Trophoblast cell (in vitro differentiated cells and primary cell): ENCODE results near the gene FOXQ1. TPM values are rescaled to one million over a fixed set of nuclear protein-coding genes. Genes with fewer than 3 reads are reported as not detected.
A peak's percentile ranks its signal among the peaks of the same experiment; 100 is the strongest.

ENCODE experiments used
- DNase-seq, 2 donors: peaks; one replicate each; pipeline ENCODE4 v3.0.0-alpha.2; 2016
- H2AFZ ChIP-seq: 2 replicates; pipeline ENCODE4 v1.6.1; 2013; ENCODE audit warnings: low read length, moderate library complexity, mild to moderate bottlenecking; ENCODE audit not compliant: insufficient read depth, poor library complexity
- H2AK5ac ChIP-seq: 2 replicates; pipeline ENCODE4 v1.6.1; 2013; ENCODE audit warnings: mild to moderate bottlenecking, low read length
- H2BK120ac ChIP-seq: 2 replicates; pipeline ENCODE4 v1.6.1; 2013; ENCODE audit warnings: low read length, mild to moderate bottlenecking, moderate library complexity; ENCODE audit not compliant: insufficient read depth, poor library complexity
- H2BK12ac ChIP-seq: 2 replicates; pipeline ENCODE4 v1.6.1; 2013; ENCODE audit warnings: mild to moderate bottlenecking, low read length, moderate library complexity
- H2BK5ac ChIP-seq: 2 replicates; pipeline ENCODE4 v1.6.1; 2013; ENCODE audit warnings: low read length, low read depth, moderate library complexity, mild to moderate bottlenecking; ENCODE audit not compliant: poor library complexity
- H3K14ac ChIP-seq: 2 replicates; pipeline ENCODE4 v1.6.1; 2013; ENCODE audit warnings: mild to moderate bottlenecking, low read length
- H3K18ac ChIP-seq: 2 replicates; pipeline ENCODE4 v1.6.1; 2013; ENCODE audit warnings: mild to moderate bottlenecking, low read length
- H3K23ac ChIP-seq: 2 replicates; pipeline ENCODE4 v1.6.1; 2013; ENCODE audit warnings: low read length
- H3K27ac ChIP-seq: 2 replicates; pipeline ENCODE4 v1.5.1; 2013; ENCODE audit warnings: low read depth, mild to moderate bottlenecking, inconsistent platforms, low read length, moderate library complexity
- H3K27me3 ChIP-seq: 2 replicates; pipeline ENCODE4 v1.6.1; 2013; ENCODE audit warnings: inconsistent platforms, mild to moderate bottlenecking, low read length, moderate library complexity; ENCODE audit not compliant: insufficient read depth
- H3K36me3 ChIP-seq, 2 experiments: 1 replicate in 1 of 2; 2 replicates in 1 of 2; pipeline ENCODE4 v1.6.1; 2013; ENCODE audit warnings: low read length in 2 of 2, mild to moderate bottlenecking in 2 of 2, moderate library complexity in 1 of 2; ENCODE audit not compliant: insufficient read depth in 2 of 2, control insufficient read depth in 1 of 2
- H3K4ac ChIP-seq: 2 replicates; pipeline ENCODE4 v1.6.1; 2013; ENCODE audit warnings: low read depth, mild to moderate bottlenecking, low read length, moderate library complexity
- H3K4me1 ChIP-seq, 2 experiments: 1 replicate in 1 of 2; 2 replicates in 1 of 2; pipeline ENCODE4 v1.6.1; 2013; ENCODE audit warnings: low read length in 2 of 2, mild to moderate bottlenecking in 2 of 2, moderate library complexity in 1 of 2; ENCODE audit not compliant: insufficient read depth in 2 of 2, control insufficient read depth in 1 of 2
- H3K4me2 ChIP-seq: 2 replicates; pipeline ENCODE4 v1.6.1; 2013; ENCODE audit warnings: inconsistent platforms, mild to moderate bottlenecking, low read length, moderate library complexity
- H3K4me3 ChIP-seq: 2 replicates; pipeline ENCODE4 v1.5.1; 2013; ENCODE audit warnings: mild to moderate bottlenecking, low read depth, low read length, inconsistent platforms
- H3K79me1 ChIP-seq: one replicate; pipeline ENCODE4 v1.6.1; 2013; ENCODE audit warnings: low read length
- H3K79me2 ChIP-seq: 2 replicates; pipeline ENCODE4 v1.6.1; 2013; ENCODE audit warnings: low read length, mild to moderate bottlenecking; ENCODE audit not compliant: control insufficient read depth, insufficient read depth, poor library complexity
- H3K9ac ChIP-seq: 2 replicates; pipeline ENCODE4 v1.6.1; 2013; ENCODE audit warnings: mild to moderate bottlenecking, low read length
- H3K9me3 ChIP-seq: 2 replicates; pipeline ENCODE4 v1.6.1; 2013; ENCODE audit warnings: low read depth, mild to moderate bottlenecking, control low read depth, inconsistent platforms, low read length; ENCODE audit not compliant: insufficient read depth
- H4K12ac ChIP-seq: 2 replicates; pipeline ENCODE4 v1.6.1; 2013; ENCODE audit warnings: low read depth, mild to moderate bottlenecking, low read length, moderate library complexity
- H4K8ac ChIP-seq: 2 replicates; pipeline ENCODE4 v1.6.1; 2013; ENCODE audit warnings: low read depth, mild to moderate bottlenecking, low read length, moderate library complexity
- H4K91ac ChIP-seq: one replicate; pipeline ENCODE4 v1.6.1; 2013; ENCODE audit warnings: low read depth, mild to moderate bottlenecking, low read length, moderate library complexity
- WGBS: extraction: QIAGEN DNeasy Blood & Tissue Kit; methylation state at CpG from one replicate; pipeline ENCODE4 v1.1.7; 2013; ENCODE audit warnings: missing lambda C conversion rate; ENCODE audit not compliant: insufficient read length, insufficient coverage; ENCODE audit errors: extremely low coverage; 5-methylcytosine and 5-hydroxymethylcytosine counted together
- polyA plus RNA-seq: library from polyadenylated mRNA; stranded (reverse); fragments of 200-250 nt; gene quantifications from 2 replicates; pipeline ENCODE4 v1.2.3, GENCODE V29; 2013

Gene FOXQ1
- not detected in 2 replicates for polyA plus RNA-seq

DNA sequence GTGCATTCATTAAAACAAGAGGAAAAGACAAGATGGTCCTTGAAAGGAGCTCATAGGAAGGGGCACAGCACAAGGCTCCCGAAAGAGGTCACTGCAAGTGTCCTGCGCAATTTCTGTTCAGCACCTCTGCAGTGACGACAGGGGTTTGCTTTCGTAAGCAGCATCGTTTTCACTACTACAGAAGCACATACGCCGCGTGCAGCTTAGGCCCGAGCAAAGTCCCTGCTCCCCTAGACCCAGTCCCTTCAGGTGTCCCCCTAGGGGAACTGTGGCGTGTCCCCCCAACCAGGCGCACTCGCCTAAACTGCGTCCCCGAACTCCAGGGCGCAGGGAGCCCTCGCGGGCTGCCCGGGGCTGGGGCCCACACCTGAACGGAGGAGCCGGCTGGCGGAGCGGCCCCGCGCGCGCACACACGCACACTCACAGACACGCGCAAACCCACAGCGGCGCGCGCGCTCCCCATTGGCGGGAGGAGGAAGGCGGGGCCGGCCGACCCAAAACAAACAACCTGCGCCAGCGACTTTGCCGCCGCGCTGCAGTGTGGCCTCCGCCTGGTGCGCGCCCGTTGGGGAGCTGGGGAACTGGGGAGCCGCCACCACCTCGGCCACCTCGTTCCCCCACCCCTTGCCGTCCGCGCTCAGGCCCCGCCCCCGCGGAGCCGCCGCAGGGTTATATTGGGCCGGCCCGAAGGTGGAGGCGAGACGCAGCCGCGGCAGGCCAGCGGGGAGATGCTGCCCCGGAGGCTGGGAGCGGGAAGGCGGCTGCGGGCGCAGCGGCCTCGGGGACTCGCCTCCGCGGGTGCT is at the start of gene FOXQ1:
Gene FOXQ1, plus strand, starts transcription at position 699 of the 803 bp plus-strand sequence. CDS start 607 bp downstream, outside the sequence.
- Histone ChIP-seq H2BK120ac (no peak within 1 kb of the TSS), H4K8ac (no peak within 1 kb of the TSS), H3K9me3 (no peaks in the 10 kb centered on the region), H2AFZ (peak within 1 kb of the TSS; percentile 59), H2BK5ac (no peak within 1 kb of the TSS), H3K79me2 (no peaks in the 10 kb centered on the region), H3K14ac (no peak within 1 kb of the TSS), H3K18ac (no peak within 1 kb of the TSS), H3K4me1 (peaks cover 18 to 19% of the 10 kb centered on the region in 2 experiments), H2AK5ac (no peak within 1 kb of the TSS), H3K4me2 (peak within 1 kb of the TSS; percentile 72), H3K4me3 (peak within 1 kb of the TSS; percentile 52), H3K27me3 (peaks cover 69% of the 10 kb centered on the region), H4K91ac (no peak within 1 kb of the TSS), H2BK12ac (no peak within 1 kb of the TSS), H3K9ac (no peak within 1 kb of the TSS), H4K12ac (no peak within 1 kb of the TSS), H3K4ac (no peak within 1 kb of the TSS), H3K36me3 (no peaks in the 10 kb centered on the region), H3K23ac (no peak within 1 kb of the TSS), H3K79me1 (no peaks in the 10 kb centered on the region), H3K27ac (no peak within 1 kb of the TSS)
- no CpG with 5 or more reads among the region's 75 CpGs for WGBS
- peak; percentile 29 to 53 for DNase-seq

DNA sequence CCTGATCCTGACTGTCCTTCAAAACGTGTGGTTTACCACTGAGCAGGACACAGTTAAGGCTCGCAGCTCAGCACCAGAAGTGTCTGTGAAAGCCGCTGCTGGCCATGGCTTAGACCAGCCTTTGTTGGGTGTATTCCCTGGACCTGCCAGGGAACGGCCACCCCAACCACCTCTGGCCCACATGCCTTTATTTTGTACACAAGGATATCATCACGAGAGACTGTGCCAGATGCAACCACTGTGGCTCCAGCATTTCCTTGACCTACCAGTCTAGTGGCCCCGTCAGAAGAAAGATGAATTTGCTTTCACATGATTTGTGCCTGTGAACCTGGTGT is 49.2 kb upstream of the FOXQ1 start:
- Histone ChIP-seq H3K14ac (no peak overlapping the region), H3K4me3 (no peak overlapping the region), H3K23ac (no peak overlapping the region), H2BK12ac (no peak overlapping the region), H3K18ac (no peak overlapping the region), H3K79me1 (no peaks in the 10 kb centered on the region), H3K27me3 (no peaks in the 10 kb centered on the region), H2AK5ac (no peak overlapping the region), H3K36me3 (no peaks in the 10 kb centered on the region), H3K4me2 (no peak overlapping the region), H3K9me3 (no peaks in the 10 kb centered on the region), H3K4ac (no peak overlapping the region), H2AFZ (no peak overlapping the region), H3K27ac (no peak overlapping the region), H3K79me2 (no peaks in the 10 kb centered on the region), H4K91ac (no peak overlapping the region), H4K8ac (no peak overlapping the region), H3K4me1 (no peaks in the 10 kb centered on the region), H3K9ac (no peak overlapping the region), H4K12ac (no peak overlapping the region), H2BK120ac (no peak overlapping the region), H2BK5ac (no peak overlapping the region)
- DNase-seq: no peak
- no CpG with 5 or more reads among the region's 6 CpGs for WGBS

GRCh38 chr6:1263039-1263849 is 48.7 kb upstream of the FOXQ1 start:
- no peak overlapping the region for H3K9ac ChIP-seq
- H3K18ac ChIP-seq: no peak overlapping the region
- no peak overlapping the region for H3K4me3 ChIP-seq
- no CpG with 5 or more reads among the region's 12 CpGs for whole genome bisulfite sequencing
- no peaks in the 10 kb centered on the region for H3K27me3 ChIP-seq
- H2BK12ac ChIP-seq: no peak overlapping the region
- no peak overlapping the region for H2AK5ac ChIP-seq
- H3K4me2 ChIP-seq: no peak overlapping the region
- H3K4me1 ChIP-seq: no peaks in the 10 kb centered on the region
- H3K79me2 ChIP-seq: no peaks in the 10 kb centered on the region
- no peak overlapping the region for H3K4ac ChIP-seq
- H3K36me3 ChIP-seq: no peaks in the 10 kb centered on the region
- H4K91ac ChIP-seq: no peak overlapping the region
- no peak overlapping the region for H4K8ac ChIP-seq
- no peak overlapping the region for H2AFZ ChIP-seq
- no peak for DNase-seq
- H2BK120ac ChIP-seq: no peak overlapping the region
- no peak overlapping the region for H3K14ac ChIP-seq
- H3K9me3 ChIP-seq: no peaks in the 10 kb centered on the region
- H3K27ac ChIP-seq: no peak overlapping the region
- H3K23ac ChIP-seq: no peak overlapping the region
- H4K12ac ChIP-seq: no peak overlapping the region
- no peak overlapping the region for H2BK5ac ChIP-seq
- H3K79me1 ChIP-seq: no peaks in the 10 kb centered on the region

DNA sequence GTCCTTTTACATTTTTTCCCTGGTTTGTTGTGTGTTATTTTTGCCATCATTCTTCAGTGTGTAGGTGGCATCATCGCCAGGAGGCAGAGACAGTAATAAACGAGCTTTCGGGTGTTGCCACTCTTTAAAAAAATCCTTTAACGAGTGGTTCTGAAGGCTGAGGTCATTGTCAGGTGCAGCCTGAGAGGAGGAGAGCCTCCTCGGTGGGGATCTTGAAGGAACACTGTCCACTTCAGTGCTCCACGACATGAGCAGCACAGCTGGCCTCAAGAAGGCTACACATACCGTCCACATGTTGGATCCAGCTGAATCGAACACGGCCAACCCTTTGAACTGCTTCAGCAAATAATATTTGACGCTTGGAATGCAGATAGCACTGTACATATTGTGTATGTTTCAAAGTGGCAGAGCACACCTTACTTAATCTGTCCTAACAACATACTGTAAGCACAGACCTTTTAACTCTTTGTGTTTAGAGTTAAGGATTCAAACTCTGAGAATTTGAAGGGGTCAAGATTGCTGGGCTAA is 48.0 kb upstream of the FOXQ1 start:
- Histone ChIP-seq H3K18ac (no peak overlapping the region), H3K4me2 (no peak overlapping the region), H2AFZ (no peak overlapping the region), H3K36me3 (no peaks in the 10 kb centered on the region), H3K9ac (no peak overlapping the region), H3K4ac (no peak overlapping the region), H2BK5ac (no peak overlapping the region), H3K4me3 (no peak overlapping the region), H3K79me1 (no peaks in the 10 kb centered on the region), H3K79me2 (no peaks in the 10 kb centered on the region), H4K91ac (no peak overlapping the region), H4K8ac (no peak overlapping the region), H2AK5ac (no peak overlapping the region), H3K9me3 (no peaks in the 10 kb centered on the region), H3K23ac (no peak overlapping the region), H3K27me3 (no peaks in the 10 kb centered on the region), H2BK12ac (no peak overlapping the region), H3K27ac (no peak overlapping the region), H2BK120ac (no peak overlapping the region), H4K12ac (no peak overlapping the region), H3K14ac (no peak overlapping the region), H3K4me1 (no peaks in the 10 kb centered on the region)
- DNase-seq: no peak
- WGBS: no CpG with 5 or more reads among the region's 10 CpGs
